ENCODE measurements around the gene SRMS.
A peak's percentile ranks its signal among the peaks of the same experiment; 100 is the strongest.

GRCh38 chr20:63572788-63573646 is 25.5 kb upstream of the SRMS start:
- peak; percentile 24 for TF ChIP-seq CTCF (IDR thresholded peaks at IDR 0.05)
- TF ChIP-seq EZH2phosphoT487 (IDR thresholded peaks at IDR 0.05) = no peak

Data from neural progenitor cell (in vitro differentiated cells).